HepG2 (cell line): ENCODE measurements around the gene PRDX2. TPM values are rescaled to one million over a fixed set of nuclear protein-coding genes. Genes with fewer than 3 reads are reported as not detected.

Experiments
- AKNA ChIP-seq: sonication (generic); formaldehyde crosslinking; IDR thresholded peaks from 2 replicates; pipeline ENCODE4 v1.4.0; 2020; ENCODE audit warnings: missing genetic modification reagents, borderline replicate concordance
- CBX5 ChIP-seq: sonication (generic); formaldehyde crosslinking; IDR thresholded peaks from 2 replicates; pipeline ENCODE4 v1.4.0; 2020; ENCODE audit warnings: missing genetic modification reagents, borderline replicate concordance
- FOXK1 ChIP-seq: sonication (generic); formaldehyde crosslinking; IDR thresholded peaks from 2 replicates; pipeline ENCODE4 v1.4.0; 2020; ENCODE audit warnings: low read depth, missing genetic modification reagents, borderline replicate concordance
- FOXP1 ChIP-seq, 2 experiments: fragments of 450-650 bp in 1 of 2; IDR thresholded peaks; 2 replicates each; pipeline ENCODE4 v1.6.1; 2017 to 2018; ENCODE audit warnings: antibody characterized with exemption in 1 of 2
- GABPB1 ChIP-seq: IDR thresholded peaks from 2 replicates; pipeline ENCODE4 v1.6.1; 2016; ENCODE audit warnings: mild to moderate bottlenecking, missing genetic modification reagents, moderate library complexity, missing compliant biosample characterization
- IKZF4 ChIP-seq: sonication (generic); formaldehyde crosslinking; IDR thresholded peaks from 2 replicates; pipeline ENCODE4 v1.5.1; 2020; ENCODE audit warnings: borderline replicate concordance, mild to moderate bottlenecking, low read depth, missing genetic modification reagents; ENCODE audit errors: not compliant biosample characterization
- JDP2 ChIP-seq: sonication (generic); formaldehyde crosslinking; IDR thresholded peaks from 2 replicates; pipeline ENCODE4 v1.8.1; 2022; ENCODE audit warnings: missing genetic modification reagents, borderline replicate concordance
- MTA3 ChIP-seq: sonication (generic); formaldehyde crosslinking; IDR thresholded peaks from 2 replicates; pipeline ENCODE4 v1.4.0; 2020; ENCODE audit warnings: missing genetic modification reagents
- MZF1 ChIP-seq: sonication (generic); formaldehyde crosslinking; IDR thresholded peaks from 2 replicates; pipeline ENCODE4 v1.8.1; 2023; ENCODE audit warnings: mild to moderate bottlenecking, missing genetic modification reagents, borderline replicate concordance
- NBN ChIP-seq: fragments of 450-650 bp; conservative IDR thresholded peaks from 2 replicates; pipeline ENCODE4 v1.6.1; 2017
- RCOR2 ChIP-seq: IDR thresholded peaks from 2 replicates; pipeline ENCODE4 v1.6.1; 2016; ENCODE audit warnings: missing biosample characterization, missing genetic modification reagents
- TMF1 ChIP-seq: sonication (generic); formaldehyde crosslinking; IDR thresholded peaks from 2 replicates; pipeline ENCODE4 v1.8.1; 2022; ENCODE audit warnings: low read depth, missing genetic modification reagents
- TP53 ChIP-seq: sonication (generic); formaldehyde crosslinking; conservative IDR thresholded peaks from 2 replicates; pipeline ENCODE4 v1.4.0; 2020; ENCODE audit warnings: missing genetic modification reagents
- WIZ ChIP-seq: sonication (generic); formaldehyde crosslinking; IDR thresholded peaks from 2 replicates; pipeline ENCODE4 v1.5.1; 2020; ENCODE audit warnings: mild to moderate bottlenecking, missing genetic modification reagents
- XRCC5 ChIP-seq: fragments of 200-400 bp; formaldehyde crosslinking; optimal IDR thresholded peaks from 2 replicates; pipeline ENCODE3; 2017; ENCODE audit warnings: mild to moderate bottlenecking, low read length
- ZMYM4 ChIP-seq: sonication (generic); formaldehyde crosslinking; IDR thresholded peaks from 2 replicates; pipeline ENCODE4 v1.8.1; 2023; ENCODE audit warnings: mild to moderate bottlenecking, missing genetic modification reagents
- ZNF256 ChIP-seq: sonication (generic); formaldehyde crosslinking; conservative IDR thresholded peaks from 2 replicates; pipeline ENCODE4 v1.4.0; 2020; ENCODE audit warnings: missing genetic modification reagents
- ZNF282 ChIP-seq: fragments of 450-650 bp; IDR thresholded peaks from 2 replicates; pipeline ENCODE4 v1.6.1; 2018; ENCODE audit not compliant: partially characterized antibody
- ZNF441 ChIP-seq: sonication (generic); formaldehyde crosslinking; IDR thresholded peaks from 2 replicates; pipeline ENCODE4 v1.7.0; 2021; ENCODE audit warnings: missing genetic modification reagents, borderline replicate concordance
- ZNF768 ChIP-seq: sonication (generic); formaldehyde crosslinking; IDR thresholded peaks from 2 replicates; pipeline ENCODE4 v1.4.0; 2020; ENCODE audit warnings: missing genetic modification reagents
- ZNF781 ChIP-seq: sonication (generic); formaldehyde crosslinking; IDR thresholded peaks from 2 replicates; pipeline ENCODE4 v1.5.1; 2020; ENCODE audit warnings: borderline replicate concordance, mild to moderate bottlenecking, missing genetic modification reagents; ENCODE audit errors: not compliant biosample characterization
- polyA plus RNA-seq, 8 experiments: library from polyadenylated mRNA; depleted of rRNA in 3 of 8; stranded (reverse) in 7 of 8; unstranded in 1 of 8; fragments of >200 nt; fragmentation: Illumina TruSeq in 4 of 8; extraction: Trizol in 4 of 8; gene quantifications; 2 replicates each; pipeline versions ENCODE4 v1.2.1 to v1.2.3, GENCODE V29; 2011 to 2016; ENCODE audit warnings: low read depth in 4 of 8, missing spikeins in 1 of 8, mixed read lengths in 1 of 8; ENCODE audit not compliant: insufficient read depth in 1 of 8
- total RNA-seq, 5 experiments: library from RNA; depleted of rRNA; stranded (reverse); fragments of >200 nt; fragmentation: Illumina TruSeq; extraction: Trizol; gene quantifications; 2 replicates each; pipeline ENCODE4 v1.2.3, GENCODE V29; 2016; ENCODE audit warnings: low read depth in 1 of 5
- TF ChIP-seq, protein P1 (sequence below): sonication (generic); formaldehyde crosslinking; IDR thresholded peaks from 2 replicates; pipeline ENCODE4 v1.4.0; 2020; ENCODE audit warnings: missing genetic modification reagents
- TF ChIP-seq, protein P2 (sequence below): sonication (generic); formaldehyde crosslinking; IDR thresholded peaks from 2 replicates; pipeline ENCODE4 v1.8.1; 2022; ENCODE audit warnings: mild to moderate bottlenecking, missing genetic modification reagents

Gene PRDX2
- total and polyA plus RNA-seq, 2 of the 13 experiments (the other 11 are each of a cell fraction or from before 2014, with no cell fraction given): 218 to 381 TPM

- TF ChIP-seq ZNF256 (CRISPR knock-in tag): no peak
- no peak for TF ChIP-seq CBX5 (CRISPR knock-in tag)
- TF ChIP-seq, protein P1, sequence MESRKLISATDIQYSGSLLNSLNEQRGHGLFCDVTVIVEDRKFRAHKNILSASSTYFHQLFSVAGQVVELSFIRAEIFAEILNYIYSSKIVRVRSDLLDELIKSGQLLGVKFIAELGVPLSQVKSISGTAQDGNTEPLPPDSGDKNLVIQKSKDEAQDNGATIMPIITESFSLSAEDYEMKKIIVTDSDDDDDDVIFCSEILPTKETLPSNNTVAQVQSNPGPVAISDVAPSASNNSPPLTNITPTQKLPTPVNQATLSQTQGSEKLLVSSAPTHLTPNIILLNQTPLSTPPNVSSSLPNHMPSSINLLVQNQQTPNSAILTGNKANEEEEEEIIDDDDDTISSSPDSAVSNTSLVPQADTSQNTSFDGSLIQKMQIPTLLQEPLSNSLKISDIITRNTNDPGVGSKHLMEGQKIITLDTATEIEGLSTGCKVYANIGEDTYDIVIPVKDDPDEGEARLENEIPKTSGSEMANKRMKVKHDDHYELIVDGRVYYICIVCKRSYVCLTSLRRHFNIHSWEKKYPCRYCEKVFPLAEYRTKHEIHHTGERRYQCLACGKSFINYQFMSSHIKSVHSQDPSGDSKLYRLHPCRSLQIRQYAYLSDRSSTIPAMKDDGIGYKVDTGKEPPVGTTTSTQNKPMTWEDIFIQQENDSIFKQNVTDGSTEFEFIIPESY: 0 out of 2 replicates have a peak, but pooled peaks have one; percentile 20
- no peak for TF ChIP-seq FOXP1 (IDR thresholded peaks at IDR 0.05)
- no peak for TF ChIP-seq FOXP1 (CRISPR knock-in tag; IDR thresholded peaks at IDR 0.05)
- TF ChIP-seq NBN: no peak
- no peak for TF ChIP-seq IKZF4
- TF ChIP-seq GABPB1 (CRISPR knock-in tag): no peak
- no peak for TF ChIP-seq ZNF441 (CRISPR knock-in tag)
- TF ChIP-seq ZNF781 (CRISPR knock-in tag): no peak
- TF ChIP-seq MZF1 (CRISPR knock-in tag): no peak
- TF ChIP-seq ZNF768: peak; percentile 46; the same call in 1 of the 2 replicates
- TF ChIP-seq JDP2 (CRISPR knock-in tag): no peak
- no peak for TF ChIP-seq WIZ (CRISPR knock-in tag)
- TF ChIP-seq, protein P2, sequence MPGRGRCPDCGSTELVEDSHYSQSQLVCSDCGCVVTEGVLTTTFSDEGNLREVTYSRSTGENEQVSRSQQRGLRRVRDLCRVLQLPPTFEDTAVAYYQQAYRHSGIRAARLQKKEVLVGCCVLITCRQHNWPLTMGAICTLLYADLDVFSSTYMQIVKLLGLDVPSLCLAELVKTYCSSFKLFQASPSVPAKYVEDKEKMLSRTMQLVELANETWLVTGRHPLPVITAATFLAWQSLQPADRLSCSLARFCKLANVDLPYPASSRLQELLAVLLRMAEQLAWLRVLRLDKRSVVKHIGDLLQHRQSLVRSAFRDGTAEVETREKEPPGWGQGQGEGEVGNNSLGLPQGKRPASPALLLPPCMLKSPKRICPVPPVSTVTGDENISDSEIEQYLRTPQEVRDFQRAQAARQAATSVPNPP (CRISPR knock-in tag): no peak
- no peak for TF ChIP-seq TMF1 (CRISPR knock-in tag)
- TF ChIP-seq AKNA (CRISPR knock-in tag): no peak
- TF ChIP-seq ZMYM4 (CRISPR knock-in tag): no peak
- TF ChIP-seq TP53 (CRISPR knock-in tag): no peak
- TF ChIP-seq XRCC5: peak; percentile 87
- TF ChIP-seq ZNF282: no peak
- no peak for TF ChIP-seq RCOR2 (CRISPR knock-in tag)
- no peak for TF ChIP-seq MTA3
- no peak for TF ChIP-seq FOXK1 (CRISPR knock-in tag)
Observed at GRCh38 chr19:12777217-12778016, 24.2 kb downstream of the PRDX2 start (continued).
